Measurements from ENCODE around the gene TMEM72. TPM values are rescaled to one million over a fixed set of nuclear protein-coding genes. Genes with fewer than 3 reads are reported as not detected.

TMEM72 gene
- total RNA-seq, 2 donors from 2014 or later, result 14.5 to 17.6 TPM

- Histone ChIP-seq H3K9me3 (no peaks in the 10 kb centered on the region), H3K36me3 (no peaks in the 10 kb centered on the region), H3K4me1 (no peaks in the 10 kb centered on the region), H3K4me3 (no peak overlapping the region), H3K27ac (no peak overlapping the region), H3K9ac (ENCODE audit: low read depth in 2 of 2, low read length in 2 of 2) (no peak overlapping the region), H3K27me3 (no peaks in the 10 kb centered on the region)
- DNase-seq, result no peak
- intact Hi-C loops (cut with DNase I), result no loop called here
- TF ChIP-seq CTCF (IDR thresholded peaks at IDR 0.05), result no peak
Observed at GRCh38 chr10:44949915-44950314, 38.8 kb downstream of the TMEM72 start.

- DNase-seq, result peak; percentile 11
- Histone ChIP-seq H3K27me3 (no peaks in the 10 kb centered on the region), H3K4me1 (no peaks in the 10 kb centered on the region), H3K9me3 (no peaks in the 10 kb centered on the region), H3K9ac (ENCODE audit: low read depth in 2 of 2, low read length in 2 of 2) (no peak overlapping the region), H3K36me3 (no peaks in the 10 kb centered on the region), H3K27ac (no peak overlapping the region), H3K4me3 (no peak overlapping the region)
- TF ChIP-seq CTCF (IDR thresholded peaks at IDR 0.05), result no peak
- intact Hi-C loops (cut with DNase I), result no loop called here
Observed at GRCh38 chr10:44950326-44951225, 39.4 kb downstream of the TMEM72 start.

DNA sequence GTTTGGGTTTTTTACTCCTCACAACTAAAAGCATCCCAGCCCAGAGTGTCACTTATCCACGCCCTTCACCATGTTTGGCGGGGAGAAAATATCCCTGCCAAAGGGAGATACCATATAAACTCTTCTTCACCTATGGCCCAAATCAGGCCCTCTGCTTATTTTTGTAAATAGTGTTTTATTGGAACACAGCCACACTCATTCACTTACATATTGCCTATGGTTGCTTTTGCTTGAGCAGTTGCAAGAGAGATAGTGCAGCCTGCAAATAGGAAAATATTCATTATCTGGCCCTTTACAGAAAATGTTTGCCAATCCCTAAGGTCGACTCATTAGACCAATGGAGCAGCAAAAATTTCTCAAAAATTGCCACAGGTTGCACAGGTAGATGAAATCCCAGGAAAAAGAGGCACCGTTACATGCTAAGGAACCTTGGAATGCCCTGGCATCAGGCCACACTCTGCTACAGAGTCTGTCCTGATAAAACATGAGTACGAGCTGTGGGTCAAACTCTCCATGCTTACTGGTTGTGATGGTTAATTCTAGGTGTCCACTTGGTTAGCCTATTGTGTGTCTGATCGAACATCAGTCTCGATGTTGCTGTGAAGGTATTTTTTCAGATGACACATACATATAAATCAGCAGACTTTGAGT is 40.6 kb downstream of the TMEM72 start:
- H3K9me3 ChIP-seq, result no peaks in the 10 kb centered on the region
- no peaks in the 10 kb centered on the region for H3K4me1 ChIP-seq
- no peak overlapping the region for H3K27ac ChIP-seq
- H3K36me3 ChIP-seq, result no peaks in the 10 kb centered on the region
- intact Hi-C loops (cut with DNase I), result no loop called here
- H3K4me3 ChIP-seq, result no peak overlapping the region
- DNase-seq, result peak; percentile 3
- no peak for TF ChIP-seq CTCF (IDR thresholded peaks at IDR 0.05)
- no peak overlapping the region for H3K9ac ChIP-seq (ENCODE audit: low read depth in 2 of 2, low read length in 2 of 2)
- no peaks in the 10 kb centered on the region for H3K27me3 ChIP-seq

GRCh38 chr10:44952779-44953231 is 41.7 kb downstream of the TMEM72 start:
- Histone ChIP-seq H3K36me3 (no peaks in the 10 kb centered on the region), H3K27me3 (no peaks in the 10 kb centered on the region), H3K4me3 (no peak overlapping the region), H3K4me1 (no peaks in the 10 kb centered on the region), H3K9me3 (no peaks in the 10 kb centered on the region), H3K27ac (no peak overlapping the region), H3K9ac (ENCODE audit: low read depth in 2 of 2, low read length in 2 of 2) (no peak overlapping the region)
- intact Hi-C loops (cut with DNase I), result no loop called here
- TF ChIP-seq CTCF (IDR thresholded peaks at IDR 0.05), result no peak
- DNase-seq, result peak; percentile 10

DNA sequence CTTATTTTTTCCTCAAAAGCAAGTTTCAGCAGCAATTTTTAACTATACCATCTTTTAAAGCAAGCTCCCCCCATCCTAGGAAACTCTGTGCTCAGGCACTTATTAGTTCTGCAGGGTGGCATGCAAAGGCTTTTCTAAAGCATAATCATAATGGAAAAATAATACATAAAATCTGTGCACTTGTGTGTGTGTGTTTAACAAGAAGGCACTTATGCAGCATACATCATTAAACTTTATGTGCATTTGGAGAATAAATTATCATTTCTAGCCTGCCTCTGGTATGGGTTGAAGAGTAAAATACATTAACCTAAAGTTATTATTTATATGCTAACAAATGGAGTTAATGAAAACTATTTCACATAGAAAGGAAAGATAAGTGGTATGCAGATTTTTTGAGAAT is 42.9 kb downstream of the TMEM72 start:
- H3K27ac ChIP-seq, result no peak overlapping the region
- no peak for TF ChIP-seq CTCF (IDR thresholded peaks at IDR 0.05)
- no peaks in the 10 kb centered on the region for H3K36me3 ChIP-seq
- H3K9ac ChIP-seq (ENCODE audit: low read depth in 2 of 2, low read length in 2 of 2), result no peak overlapping the region
- no peak overlapping the region for H3K4me3 ChIP-seq
- intact Hi-C loops (cut with DNase I), result no loop called here
- H3K4me1 ChIP-seq, result no peaks in the 10 kb centered on the region
- H3K27me3 ChIP-seq, result no peaks in the 10 kb centered on the region
- H3K9me3 ChIP-seq, result no peaks in the 10 kb centered on the region
- DNase-seq, result no peak
